ENCODE measurements around the gene AP5Z1.
"Not testable (repeated sequence)": the region's sequence is repeated elsewhere in the genome, so short reads cannot be mapped to it uniquely, and the experiment has no call there.

The AP5Z1 gene

GRCh38 chr7:4791101-4791737 lies 15.8 kb downstream of the AP5Z1 start:
- intact Hi-C loops (cut with micrococcal nuclease): loop anchor here (5.0 kb wide), 1 partner anchor 91 kb away; the partner anchor contains the start of gene RADIL
- H3K27ac Mint-ChIP-seq: no peak overlapping the region
- H3K4me3 Mint-ChIP-seq: no peak overlapping the region
- no peaks in the 10 kb centered on the region for H3K9me3 Mint-ChIP-seq
- no peaks in the 10 kb centered on the region for H3K27me3 Mint-ChIP-seq
- peaks cover 8% of the 10 kb centered on the region for H3K4me1 Mint-ChIP-seq (ENCODE audit: low read depth)
- H3K36me3 Mint-ChIP-seq (ENCODE audit: low read depth): peaks cover 59% of the 10 kb centered on the region

DNA sequence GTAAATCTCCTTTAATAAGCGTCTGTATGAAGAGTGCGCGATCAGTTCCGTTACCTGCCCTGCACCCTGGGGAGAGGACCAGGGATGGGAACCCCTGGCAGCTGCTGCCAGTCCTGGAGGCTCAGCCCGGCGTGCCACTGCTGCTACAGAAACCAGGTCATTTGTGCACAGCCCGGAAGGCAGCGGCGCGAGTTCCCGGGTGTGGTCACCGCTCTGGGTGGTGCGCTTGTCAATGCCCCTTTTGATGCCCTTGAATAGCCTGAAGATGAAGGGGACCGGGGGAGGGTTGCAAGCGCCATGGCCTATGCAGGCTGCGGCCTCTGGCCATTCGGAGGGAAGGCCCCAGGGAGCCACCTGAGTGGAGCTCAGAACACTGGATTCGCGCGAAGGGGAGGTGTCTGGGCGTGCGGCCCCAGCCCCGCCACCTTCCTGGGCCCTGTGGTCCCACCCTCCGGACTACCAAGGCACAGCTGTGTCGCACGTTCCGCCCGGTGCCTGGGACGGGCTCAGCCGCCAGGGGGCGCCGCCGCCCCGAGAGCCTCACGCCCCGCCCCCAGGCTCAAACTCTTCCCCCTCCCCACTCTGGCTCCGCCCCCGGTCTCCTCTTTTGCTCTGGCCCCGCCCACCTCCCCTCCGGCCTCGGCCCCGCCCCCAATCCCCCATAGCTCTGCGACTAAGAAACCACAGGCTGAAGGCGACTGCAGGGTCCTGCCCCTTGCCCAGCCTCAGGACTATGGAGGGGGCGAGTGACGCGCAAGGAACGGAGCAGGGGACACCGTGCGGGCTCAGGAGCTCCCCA lies 16.5 kb downstream of the AP5Z1 start:
- no peak overlapping the region for H3K27ac Mint-ChIP-seq
- intact Hi-C loops (cut with micrococcal nuclease): loop anchor here (5.0 kb wide), 1 partner anchor 90 kb away; the partner anchor contains the start of gene RADIL

DNA sequence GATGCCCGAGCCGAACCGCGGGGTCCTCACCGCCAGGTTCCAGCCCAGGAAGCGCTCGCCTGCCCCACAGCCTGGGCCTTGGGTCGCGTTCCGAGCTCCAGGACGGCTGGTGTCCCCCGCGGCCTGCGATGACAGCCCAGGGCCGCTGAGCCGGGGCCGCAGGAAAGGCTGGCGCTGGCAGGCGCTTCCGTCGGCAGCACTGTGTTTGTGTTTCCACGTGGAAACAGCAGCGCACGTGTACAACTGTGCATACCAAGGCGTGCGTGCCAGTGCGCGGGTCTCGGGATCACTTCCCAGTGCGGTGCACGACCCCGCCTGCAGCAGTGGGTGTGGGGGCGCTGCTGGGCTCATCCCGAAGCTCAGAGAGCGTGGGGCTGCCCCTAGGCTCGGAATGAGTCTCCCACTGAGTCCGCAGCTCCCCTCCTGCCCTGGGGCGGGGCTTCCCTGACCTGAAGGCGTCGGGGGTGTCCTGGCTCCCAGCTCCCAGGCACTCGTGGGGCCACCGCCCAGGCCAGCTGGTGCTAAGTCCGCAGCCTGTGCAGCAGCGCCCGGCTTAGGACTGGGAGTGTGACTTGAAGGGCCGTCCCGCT lies 17.2 kb downstream of the AP5Z1 start:
- H3K4me1 Mint-ChIP-seq (ENCODE audit: low read depth): peaks cover 8% of the 10 kb centered on the region
- H3K27ac Mint-ChIP-seq: no peak overlapping the region
- no peaks in the 10 kb centered on the region for H3K9me3 Mint-ChIP-seq
- H3K27me3 Mint-ChIP-seq: peaks cover 3% of the 10 kb centered on the region
- H3K36me3 Mint-ChIP-seq (ENCODE audit: low read depth): peaks cover 45% of the 10 kb centered on the region
- intact Hi-C loops (cut with micrococcal nuclease): loop anchor here (5.0 kb wide), 1 partner anchor 90 kb away; the partner anchor contains the start of gene RADIL
- peak overlapping the region; percentile 30 for H3K4me3 Mint-ChIP-seq

More for the DNA sequence above, 16.5 kb downstream of the AP5Z1 start:
- peaks cover 8% of the 10 kb centered on the region for H3K4me1 Mint-ChIP-seq (ENCODE audit: low read depth)
- peak overlapping the region; percentile 30 for H3K4me3 Mint-ChIP-seq
- H3K9me3 Mint-ChIP-seq: no peaks in the 10 kb centered on the region
- peaks cover 52% of the 10 kb centered on the region for H3K36me3 Mint-ChIP-seq (ENCODE audit: low read depth)
- no peaks in the 10 kb centered on the region for H3K27me3 Mint-ChIP-seq

- H3K27me3 Mint-ChIP-seq; H3K4me1 Mint-ChIP-seq (ENCODE audit: low read depth); H3K9me3 Mint-ChIP-seq; H3K27ac Mint-ChIP-seq; H3K4me3 Mint-ChIP-seq: not testable (repeated sequence)
- intact Hi-C loops (cut with micrococcal nuclease): loop anchor here (5.0 kb wide), 1 partner anchor 89 kb away; the partner anchor contains the start of gene RADIL
- H3K36me3 Mint-ChIP-seq (ENCODE audit: low read depth): peaks cover 37% of the 10 kb centered on the region
Measured at GRCh38 chr7:4793385-4793993, 18.1 kb downstream of the AP5Z1 start.

GRCh38 chr7:4794171-4794570 lies 18.7 kb downstream of the AP5Z1 start:
- H3K27me3 Mint-ChIP-seq; H3K4me1 Mint-ChIP-seq (ENCODE audit: low read depth); H3K27ac Mint-ChIP-seq; H3K4me3 Mint-ChIP-seq; H3K9me3 Mint-ChIP-seq: not testable (repeated sequence)
- intact Hi-C loops (cut with micrococcal nuclease): loop anchor here (5.0 kb wide), 1 partner anchor 88 kb away; the partner anchor contains the start of gene RADIL
- peaks cover 30% of the 10 kb centered on the region for H3K36me3 Mint-ChIP-seq (ENCODE audit: low read depth)

DNA sequence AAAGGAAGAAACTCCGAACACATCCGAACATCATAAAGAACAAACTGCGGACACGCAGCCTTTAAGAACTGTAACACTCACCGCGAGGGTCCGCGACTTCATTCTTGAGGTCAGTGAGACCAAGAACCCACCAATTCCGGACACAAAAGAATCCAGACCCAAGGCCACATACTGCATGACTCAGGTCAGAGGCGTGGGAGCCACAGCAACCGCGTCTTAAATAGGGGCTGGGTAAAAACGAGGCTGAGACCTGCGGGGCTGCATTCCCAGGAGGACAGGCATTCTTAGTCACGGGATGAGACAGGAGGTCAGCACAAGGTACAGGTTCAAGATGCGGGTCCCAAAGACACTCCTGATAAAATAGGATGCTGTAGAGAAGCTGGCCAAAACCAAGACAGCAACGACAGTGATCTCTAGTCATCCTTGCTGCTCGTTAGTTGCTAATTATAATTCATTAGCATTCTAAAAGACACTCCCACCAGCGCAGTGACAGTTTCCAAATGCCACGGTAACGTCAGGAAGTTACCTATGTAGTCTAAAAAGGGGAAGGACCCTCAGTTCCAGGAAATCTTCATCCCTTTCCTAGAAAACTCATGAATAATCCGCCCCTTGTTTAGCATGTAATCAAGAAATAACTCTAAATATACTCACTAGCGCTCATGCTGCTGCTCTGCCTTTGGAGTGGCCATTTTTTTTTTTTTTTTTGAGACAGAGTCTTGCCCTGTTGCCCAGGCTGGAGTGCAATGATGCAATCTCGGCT lies 19.3 kb downstream of the AP5Z1 start:
- H3K4me1 Mint-ChIP-seq (ENCODE audit: low read depth): peaks cover 8% of the 10 kb centered on the region
- peaks cover 8% of the 10 kb centered on the region for H3K27me3 Mint-ChIP-seq
- H3K9me3 Mint-ChIP-seq: no peaks in the 10 kb centered on the region
- H3K27ac Mint-ChIP-seq: no peak overlapping the region
- H3K36me3 Mint-ChIP-seq (ENCODE audit: low read depth): peaks cover 24% of the 10 kb centered on the region
- no peak overlapping the region for H3K4me3 Mint-ChIP-seq
- intact Hi-C loops (cut with micrococcal nuclease): loop anchor here (5.0 kb wide), 1 partner anchor 88 kb away; the partner anchor contains the start of gene RADIL

- intact Hi-C loops (cut with micrococcal nuclease): no loop called here
- H3K9me3 Mint-ChIP-seq: no peaks in the 10 kb centered on the region
- no peak overlapping the region for H3K27ac Mint-ChIP-seq
- H3K36me3 Mint-ChIP-seq (ENCODE audit: low read depth): peaks cover 7% of the 10 kb centered on the region
- peaks cover 8% of the 10 kb centered on the region for H3K27me3 Mint-ChIP-seq
- peaks cover 6% of the 10 kb centered on the region for H3K4me1 Mint-ChIP-seq (ENCODE audit: low read depth)
- no peak overlapping the region for H3K4me3 Mint-ChIP-seq
Measured at GRCh38 chr7:4796453-4796852, 21.0 kb downstream of the AP5Z1 start.

DNA sequence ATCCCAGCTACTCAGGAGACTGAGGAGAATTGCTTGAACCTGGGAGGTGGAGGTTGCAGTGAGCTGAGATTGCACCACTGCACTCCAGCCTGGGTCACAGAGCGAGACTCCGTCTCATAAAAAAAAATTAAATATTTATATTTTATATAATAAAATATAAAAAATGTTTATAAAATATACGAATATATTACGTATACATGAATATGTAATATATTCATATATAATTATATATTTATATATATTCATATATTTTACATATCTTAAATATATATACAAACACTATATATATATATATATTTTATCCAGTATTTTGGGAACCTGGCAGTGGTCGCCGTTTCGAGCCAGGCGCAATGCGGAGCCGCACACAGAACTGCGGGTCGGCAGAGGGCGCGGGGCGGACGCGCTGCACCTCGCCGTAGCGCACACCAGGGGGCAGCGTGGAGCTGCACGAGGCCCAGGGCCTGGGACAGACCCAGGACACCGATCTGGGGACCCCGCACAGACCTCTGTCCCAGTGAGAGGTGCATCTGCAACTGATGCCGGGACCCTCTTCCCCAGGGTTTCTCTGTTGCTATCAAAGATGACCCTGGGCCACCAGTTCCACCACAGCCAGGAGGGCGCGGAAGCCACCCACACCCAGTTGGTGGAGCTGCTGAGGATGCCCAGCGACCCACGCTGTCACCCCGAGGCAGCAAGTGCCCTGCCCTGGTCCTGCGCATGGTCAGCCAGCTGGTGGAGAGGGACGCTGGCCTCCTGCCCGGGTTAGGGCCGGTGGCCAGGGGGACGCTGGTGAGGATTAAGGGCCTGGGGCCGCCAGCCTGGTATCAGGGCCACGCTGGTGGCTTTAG lies 22.7 kb downstream of the AP5Z1 start:
- Mint-ChIP-seq H3K4me1 (ENCODE audit: low read depth) (no peaks in the 10 kb centered on the region), H3K27ac (no peak overlapping the region), H3K4me3 (no peak overlapping the region), H3K9me3 (no peaks in the 10 kb centered on the region), H3K27me3 (peaks cover 8% of the 10 kb centered on the region), H3K36me3 (ENCODE audit: low read depth) (no peaks in the 10 kb centered on the region)
- intact Hi-C loops (cut with micrococcal nuclease): no loop called here

- H3K4me3 Mint-ChIP-seq: no peak overlapping the region
- no peak overlapping the region for H3K27ac Mint-ChIP-seq
- H3K9me3 Mint-ChIP-seq: no peaks in the 10 kb centered on the region
- H3K4me1 Mint-ChIP-seq (ENCODE audit: low read depth): no peaks in the 10 kb centered on the region
- H3K36me3 Mint-ChIP-seq (ENCODE audit: low read depth): no peaks in the 10 kb centered on the region
- intact Hi-C loops (cut with micrococcal nuclease): no loop called here
- H3K27me3 Mint-ChIP-seq: peaks cover 8% of the 10 kb centered on the region
Measured at GRCh38 chr7:4798706-4799235, 23.3 kb downstream of the AP5Z1 start.

- no peaks in the 10 kb centered on the region for H3K4me1 Mint-ChIP-seq (ENCODE audit: low read depth)
- no peaks in the 10 kb centered on the region for H3K9me3 Mint-ChIP-seq
- H3K36me3 Mint-ChIP-seq (ENCODE audit: low read depth): no peaks in the 10 kb centered on the region
- H3K27me3 Mint-ChIP-seq: peaks cover 8% of the 10 kb centered on the region
- no peak overlapping the region for H3K4me3 Mint-ChIP-seq
- intact Hi-C loops (cut with micrococcal nuclease): no loop called here
- no peak overlapping the region for H3K27ac Mint-ChIP-seq
Measured at GRCh38 chr7:4799508-4800268, 24.3 kb downstream of the AP5Z1 start.

GRCh38 chr7:4800487-4800886 lies 25.1 kb downstream of the AP5Z1 start:
- intact Hi-C loops (cut with micrococcal nuclease): no loop called here
- Mint-ChIP-seq H3K4me3 (no peak overlapping the region), H3K27me3 (peaks cover 9% of the 10 kb centered on the region), H3K27ac (no peak overlapping the region), H3K36me3 (ENCODE audit: low read depth) (no peaks in the 10 kb centered on the region), H3K9me3 (no peaks in the 10 kb centered on the region), H3K4me1 (ENCODE audit: low read depth) (no peaks in the 10 kb centered on the region)

Measured in dendritic cell treated with granulocyte-macrophage colony-stimulating factor and Interleukin-4, amounts not matched to agents 40 ng/mL and 50 ng/mL, for 4 days (primary cell).